OCI-LY7 (cell line): ENCODE results near the gene RPS19BP1. TPM values are rescaled to one million over a fixed set of nuclear protein-coding genes. Genes with fewer than 3 reads are reported as not detected.

ENCODE experiments used
- BruUV-seq: library from RNA; stranded (reverse); fragments of 400-500 nt; replicated peaks from 2 replicates; lab custom pipeline; 2021; lab: Mats Ljungman, UMichigan
- CTCF ChIA-PET: fragments of 300-600 bp; sonication (Branson Sonifier 250); formaldehyde crosslinking; loops from one replicate; lab custom pipeline; 2022; ENCODE audit warnings: antibody characterized with exemption; ENCODE audit not compliant: unreplicated experiment; lab: Charles Lee
- POLR2A ChIA-PET: fragments of 300-600 bp; sonication (Branson Sonifier 250); formaldehyde crosslinking; loops from one replicate; lab custom pipeline; 2022; ENCODE audit warnings: antibody characterized with exemption; lab: Charles Lee
- DNase-seq: peaks from one replicate; pipeline ENCODE4 v3.0.0-alpha.2; 2015; ENCODE audit warnings: low spot score
- H2AFZ ChIP-seq: fragments of 200-600 bp; sonication (generic), shearing (Covaris generic); 2 replicates; pipeline ENCODE4 v1.6.1; 2014; ENCODE audit warnings: mild to moderate bottlenecking, antibody characterized with exemption, low read length, moderate library complexity
- H3K27ac ChIP-seq: fragments of 200-600 bp; sonication (generic); 2 replicates; pipeline ENCODE4 v1.5.1; 2014; ENCODE audit warnings: mixed run types, low read depth, mild to moderate bottlenecking, moderate library complexity, low read length, inconsistent platforms; ENCODE audit not compliant: poor library complexity, severe bottlenecking
- H3K36me3 ChIP-seq: fragments of 200-600 bp; sonication (generic); 2 replicates; pipeline ENCODE4 v1.6.1; 2014; ENCODE audit warnings: mild to moderate bottlenecking, antibody characterized with exemption, low read length, moderate library complexity, mixed read lengths; ENCODE audit not compliant: insufficient read depth
- H3K4me1 ChIP-seq: fragments of 200-600 bp; sonication (generic); 2 replicates; pipeline ENCODE4 v1.5.1; 2014; ENCODE audit warnings: mild to moderate bottlenecking, low read length; ENCODE audit not compliant: insufficient read depth, poor library complexity, severe bottlenecking
- H3K4me2 ChIP-seq: fragments of 200-600 bp; sonication (generic); 2 replicates; pipeline ENCODE4 v1.6.1; 2014; ENCODE audit warnings: mild to moderate bottlenecking, low read length
- H3K4me3 ChIP-seq: fragments of 200-600 bp; sonication (generic); 2 replicates; pipeline ENCODE4 v1.5.1; 2014; ENCODE audit warnings: mild to moderate bottlenecking, low read depth, low read length; ENCODE audit not compliant: poor library complexity, severe bottlenecking
- H3K79me2 ChIP-seq: fragments of 200-600 bp; sonication (generic); 2 replicates; pipeline ENCODE4 v1.6.1; 2016; ENCODE audit warnings: low read depth, mild to moderate bottlenecking, low read length, moderate library complexity, mixed read lengths; ENCODE audit not compliant: insufficient read depth
- H3K9me2 ChIP-seq: fragments of 200-600 bp; sonication (generic); 2 replicates; pipeline ENCODE4 v1.6.1; 2016; ENCODE audit warnings: mild to moderate bottlenecking, low read length, mixed read lengths; ENCODE audit not compliant: insufficient read depth
- H3K9me3 ChIP-seq: fragments of 200-600 bp; sonication (generic); 2 replicates; pipeline ENCODE4 v1.6.1; 2014; ENCODE audit warnings: mild to moderate bottlenecking, mixed run types, low read length, mixed read lengths
- H4K20me1 ChIP-seq: fragments of 200-600 bp; sonication (generic); 2 replicates; pipeline ENCODE4 v1.6.1; 2014; ENCODE audit warnings: mild to moderate bottlenecking, antibody characterized with exemption, low read length, moderate library complexity, mixed read lengths; ENCODE audit not compliant: insufficient read depth
- CTCF ChIP-seq: fragments of 200-600 bp; sonication (generic); conservative IDR thresholded peaks from 2 replicates; pipeline ENCODE4 v1.5.1; 2014; ENCODE audit warnings: mild to moderate bottlenecking, antibody characterized with exemption, low read length, moderate library complexity, mixed read lengths
- EZH2phosphoT487 ChIP-seq: fragments of 200-600 bp; sonication (generic); IDR thresholded peaks from 2 replicates; pipeline ENCODE4 v1.6.1; 2018; ENCODE audit warnings: low read depth, borderline replicate concordance, mild to moderate bottlenecking, mixed run types, antibody characterized with exemption, low read length, moderate library complexity, mixed read lengths
- intact Hi-C: fragments of 100-400 bp; cut with micrococcal nuclease; formaldehyde crosslinking; loops from one replicate; pipeline ENCODE4 v1.10.0; 2022; ENCODE audit not compliant: unreplicated experiment
- total RNA-seq, 2 experiments: library from RNA; depleted of rRNA in 1 of 2; stranded (reverse); fragments of >200 nt in 1 of 2; shearing (Covaris generic) in 1 of 2; gene quantifications; 2 replicates each; pipeline ENCODE4 v1.2.3, GENCODE V29; 2014 to 2022

Gene RPS19BP1
- total RNA-seq, 2 experiments from 2014 or later = 88.1 to 148 TPM

- peaks cover 7% of the 10 kb centered on the region for H3K4me1 ChIP-seq
- intact Hi-C loops = no loop called here
- H3K36me3 ChIP-seq = no peaks in the 10 kb centered on the region
- CTCF ChIA-PET = no interaction called here
- no peak overlapping the region for H2AFZ ChIP-seq
- TF ChIP-seq CTCF (no peak), EZH2phosphoT487 (no peak)
- no peaks in the 10 kb centered on the region for H4K20me1 ChIP-seq
- no TSS peak for BruUV-seq
- POLR2A ChIA-PET = no interaction called here
- H3K4me2 ChIP-seq = no peak overlapping the region
- no peak for DNase-seq
- H3K27ac ChIP-seq = no peak overlapping the region
- H3K9me2 ChIP-seq = no peaks in the 10 kb centered on the region
- H3K79me2 ChIP-seq = no peaks in the 10 kb centered on the region
- no peak overlapping the region for H3K4me3 ChIP-seq
- H3K9me3 ChIP-seq = no peaks in the 10 kb centered on the region
Measured at GRCh38 chr22:39580795-39581194, 48.2 kb upstream of the RPS19BP1 start.

- H3K4me3 ChIP-seq = no peak overlapping the region
- H3K4me2 ChIP-seq = no peak overlapping the region
- DNase-seq = no peak
- ChIA-PET POLR2A (no interaction called here), CTCF (no interaction called here)
- H3K27ac ChIP-seq = no peak overlapping the region
- no peaks in the 10 kb centered on the region for H4K20me1 ChIP-seq
- no peaks in the 10 kb centered on the region for H3K79me2 ChIP-seq
- BruUV-seq = no TSS peak
- H3K4me1 ChIP-seq = peaks cover 7% of the 10 kb centered on the region
- no peaks in the 10 kb centered on the region for H3K36me3 ChIP-seq
- H2AFZ ChIP-seq = no peak overlapping the region
- H3K9me2 ChIP-seq = no peaks in the 10 kb centered on the region
- TF ChIP-seq EZH2phosphoT487 (no peak), CTCF (no peak)
- intact Hi-C loops = no loop called here
- no peaks in the 10 kb centered on the region for H3K9me3 ChIP-seq
Measured at GRCh38 chr22:39580006-39580441, 47.5 kb upstream of the RPS19BP1 start.

- ChIA-PET POLR2A (no interaction called here), CTCF (no interaction called here)
- TF ChIP-seq CTCF (no peak), EZH2phosphoT487 (no peak)
- Histone ChIP-seq H3K36me3 (no peaks in the 10 kb centered on the region), H3K9me2 (no peaks in the 10 kb centered on the region), H3K4me1 (peaks cover 7% of the 10 kb centered on the region), H3K9me3 (no peaks in the 10 kb centered on the region), H3K4me2 (no peak overlapping the region), H3K79me2 (no peaks in the 10 kb centered on the region), H3K27ac (no peak overlapping the region), H3K4me3 (no peak overlapping the region), H4K20me1 (no peaks in the 10 kb centered on the region), H2AFZ (no peak overlapping the region)
- no peak for DNase-seq
- no TSS peak for BruUV-seq
- intact Hi-C loops = no loop called here
Measured at GRCh38 chr22:39577900-39578299, 45.4 kb upstream of the RPS19BP1 start.
